ENCODE measurements around the gene HOXB8. TPM values are rescaled to one million over a fixed set of nuclear protein-coding genes. Genes with fewer than 3 reads are reported as not detected.

Gene HOXB8
- total RNA-seq, 6 donors from 2014 or later: 0.23 to 0.27 TPM; not detected in 4

DNA sequence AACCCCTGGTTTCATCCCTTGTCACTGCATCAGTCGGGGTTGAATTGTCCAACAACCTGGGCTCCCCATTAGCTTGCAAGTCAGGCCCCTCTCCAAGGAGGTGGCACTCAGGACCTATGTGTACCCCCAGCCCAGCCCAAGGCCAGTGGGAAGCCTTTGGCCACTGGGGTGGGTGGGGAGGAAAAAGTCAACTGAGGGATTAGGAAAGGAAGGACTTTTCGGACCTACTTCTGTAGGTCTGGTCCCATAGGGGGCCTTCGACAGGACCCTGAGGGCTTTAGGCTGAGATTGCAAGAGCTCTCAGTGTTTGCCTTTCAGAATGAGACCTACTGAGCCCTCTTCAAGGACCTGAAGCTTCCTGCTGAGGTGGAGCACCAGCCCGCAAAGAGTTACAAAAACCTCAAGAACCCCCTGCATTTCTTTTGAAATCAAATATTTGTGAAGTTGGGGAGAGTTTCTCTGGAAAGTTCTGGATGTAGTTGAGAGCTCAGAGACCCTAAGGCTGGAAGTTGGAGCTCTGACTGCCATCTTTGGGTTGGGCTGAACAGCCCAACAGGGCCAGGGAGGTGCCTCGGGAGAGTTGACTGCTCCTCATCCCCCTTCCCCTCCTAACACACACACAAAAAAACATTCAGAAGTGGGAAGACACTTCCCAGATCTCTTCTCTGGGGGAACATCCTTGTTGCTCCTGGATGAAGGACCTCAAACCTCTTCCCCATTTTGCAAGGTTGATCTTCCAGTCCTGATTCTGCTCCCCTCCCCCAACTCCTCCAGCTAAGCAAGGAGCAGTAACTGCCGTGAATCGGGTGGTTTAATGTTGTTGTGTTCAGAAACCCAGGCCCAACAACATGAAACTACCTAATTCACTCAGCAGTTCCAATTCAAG, 16.8 kb upstream of the HOXB8 start:
- no peak overlapping the region for H3K27ac ChIP-seq
- TF ChIP-seq POLR2A (IDR thresholded peaks at IDR 0.05) (no peak), POLR2AphosphoS5 (IDR thresholded peaks at IDR 0.05) (no peak), EP300 (IDR thresholded peaks at IDR 0.05) (no peak)
- TF ChIP-seq, protein P1, sequence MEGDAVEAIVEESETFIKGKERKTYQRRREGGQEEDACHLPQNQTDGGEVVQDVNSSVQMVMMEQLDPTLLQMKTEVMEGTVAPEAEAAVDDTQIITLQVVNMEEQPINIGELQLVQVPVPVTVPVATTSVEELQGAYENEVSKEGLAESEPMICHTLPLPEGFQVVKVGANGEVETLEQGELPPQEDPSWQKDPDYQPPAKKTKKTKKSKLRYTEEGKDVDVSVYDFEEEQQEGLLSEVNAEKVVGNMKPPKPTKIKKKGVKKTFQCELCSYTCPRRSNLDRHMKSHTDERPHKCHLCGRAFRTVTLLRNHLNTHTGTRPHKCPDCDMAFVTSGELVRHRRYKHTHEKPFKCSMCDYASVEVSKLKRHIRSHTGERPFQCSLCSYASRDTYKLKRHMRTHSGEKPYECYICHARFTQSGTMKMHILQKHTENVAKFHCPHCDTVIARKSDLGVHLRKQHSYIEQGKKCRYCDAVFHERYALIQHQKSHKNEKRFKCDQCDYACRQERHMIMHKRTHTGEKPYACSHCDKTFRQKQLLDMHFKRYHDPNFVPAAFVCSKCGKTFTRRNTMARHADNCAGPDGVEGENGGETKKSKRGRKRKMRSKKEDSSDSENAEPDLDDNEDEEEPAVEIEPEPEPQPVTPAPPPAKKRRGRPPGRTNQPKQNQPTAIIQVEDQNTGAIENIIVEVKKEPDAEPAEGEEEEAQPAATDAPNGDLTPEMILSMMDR (IDR thresholded peaks at IDR 0.05): no peak

DNA sequence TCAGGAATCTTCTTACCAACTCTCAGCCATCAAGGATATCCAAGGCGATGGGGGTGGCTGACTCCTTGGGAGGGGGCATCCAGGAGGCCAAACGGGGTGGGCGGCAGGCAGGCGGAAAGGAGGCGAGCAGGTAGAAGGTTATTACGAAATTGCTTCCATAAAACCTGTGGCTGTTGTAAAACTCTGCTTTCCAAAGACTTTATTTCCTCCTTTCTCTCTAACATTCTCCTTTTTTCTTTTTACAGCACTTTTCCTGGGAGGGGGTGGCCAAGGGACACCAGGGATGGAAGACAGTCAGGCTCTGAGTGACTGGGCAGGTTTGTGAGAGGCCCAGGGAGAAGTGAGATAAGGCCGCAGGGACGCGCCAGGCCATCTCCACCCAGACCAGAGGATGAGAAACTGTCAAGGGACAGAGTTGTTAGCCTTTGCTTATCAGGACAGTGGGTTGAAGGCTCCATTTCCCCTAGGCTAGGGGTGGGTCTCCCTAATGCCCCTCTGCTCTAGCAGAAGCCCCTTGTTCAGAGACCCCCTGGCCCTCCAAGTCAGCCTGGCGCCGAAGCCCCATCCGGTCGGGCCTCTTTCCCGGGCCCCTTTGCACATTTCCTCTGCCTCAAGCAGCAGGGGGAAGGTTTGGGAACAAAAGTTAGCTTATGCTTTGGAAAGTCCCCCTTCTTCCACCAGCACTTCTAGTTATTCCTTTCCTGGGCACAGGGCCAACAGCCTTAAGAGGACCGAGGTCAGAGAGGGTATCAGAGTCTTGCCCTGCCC, 16.0 kb upstream of the HOXB8 start:
- TF ChIP-seq POLR2A (IDR thresholded peaks at IDR 0.05) (no peak), POLR2AphosphoS5 (IDR thresholded peaks at IDR 0.05) (no peak), EP300 (IDR thresholded peaks at IDR 0.05) (no peak)
- TF ChIP-seq, protein P1 (IDR thresholded peaks at IDR 0.05): no peak
- Histone ChIP-seq H3K36me3 (no peaks in the 10 kb centered on the region), H3K27ac (no peak overlapping the region), H3K4me3 (no peak overlapping the region), H3K27me3 (peaks cover 3 to 88% (median 67%) of the 10 kb centered on the region in 4 donors), H3K9me3 (no peaks in the 10 kb centered on the region), H3K4me1 (peaks cover 8 to 16% (median 15%) of the 10 kb centered on the region in 4 donors)
- no peak for DNase-seq
- WGBS, 2 donors: 40 to 44% methylated on average over 15 of the region's 15 CpGs
- ATAC-seq (ENCODE audit: low FRiP score in 2 of 2): no peak

More for the DNA sequence above, 16.8 kb upstream of the HOXB8 start:
- ATAC-seq (ENCODE audit: low FRiP score in 2 of 2): peak in 1 of 2 donors; percentile 5
- H3K9me3 ChIP-seq: no peaks in the 10 kb centered on the region
- DNase-seq: no peak
- H3K36me3 ChIP-seq: no peaks in the 10 kb centered on the region
- H3K4me1 ChIP-seq: peaks cover 3 to 13% (median 6%) of the 10 kb centered on the region in 4 donors
- peaks cover 0 to 88% (median 64%) of the 10 kb centered on the region in 4 donors for H3K27me3 ChIP-seq
- H3K4me3 ChIP-seq: no peak overlapping the region
- WGBS, 2 donors: 27 to 32% methylated on average over 6 to 7 of the region's 7 CpGs

- no peak overlapping the region for H3K27ac ChIP-seq
- 41 to 56% methylated on average over 15 of the region's 15 CpGs for WGBS, 2 donors
- no peaks in the 10 kb centered on the region for H3K36me3 ChIP-seq
- H3K9me3 ChIP-seq: no peaks in the 10 kb centered on the region
- DNase-seq (no peak), ATAC-seq (ENCODE audit: low FRiP score in 2 of 2) (no peak)
- no peak overlapping the region for H3K4me3 ChIP-seq
- peaks cover 17 to 25% (median 23%) of the 10 kb centered on the region in 4 donors for H3K4me1 ChIP-seq
- TF ChIP-seq POLR2AphosphoS5 (IDR thresholded peaks at IDR 0.05) (no peak), EP300 (IDR thresholded peaks at IDR 0.05) (no peak), POLR2A (IDR thresholded peaks at IDR 0.05) (no peak)
- TF ChIP-seq, protein P1 (IDR thresholded peaks at IDR 0.05): no peak
- peaks cover 3 to 88% (median 71%) of the 10 kb centered on the region in 4 donors for H3K27me3 ChIP-seq
Observed at GRCh38 chr17:48630009-48630924, 15.2 kb upstream of the HOXB8 start.

GRCh38 chr17:48629411-48629759, 14.3 kb upstream of the HOXB8 start:
- peaks cover 3 to 88% (median 72%) of the 10 kb centered on the region in 4 donors for H3K27me3 ChIP-seq
- ATAC-seq (ENCODE audit: low FRiP score in 2 of 2): no peak
- no peaks in the 10 kb centered on the region for H3K9me3 ChIP-seq
- H3K4me1 ChIP-seq: peaks cover 24 to 32% (median 29%) of the 10 kb centered on the region in 4 donors
- H3K4me3 ChIP-seq: no peak overlapping the region
- H3K27ac ChIP-seq: no peak overlapping the region
- H3K36me3 ChIP-seq: no peaks in the 10 kb centered on the region
- TF ChIP-seq POLR2A (IDR thresholded peaks at IDR 0.05) (no peak), EP300 (IDR thresholded peaks at IDR 0.05) (no peak), POLR2AphosphoS5 (IDR thresholded peaks at IDR 0.05) (no peak)
- TF ChIP-seq, protein P1 (IDR thresholded peaks at IDR 0.05): no peak
- WGBS, 2 donors: 27 to 31% methylated on average over 4 to 5 of the region's 5 CpGs
- DNase-seq: no peak

Measured in upper lobe of left lung (tissue), 6 donors.